ENCODE measurements around the gene A1BG. TPM values are rescaled to one million over a fixed set of nuclear protein-coding genes. Genes with fewer than 3 reads are reported as not detected.

Gene A1BG
- total RNA-seq, 2 donors from 2014 or later, result 6.2 to 11.5 TPM

GRCh38 chr19:58386576-58387337, 33.5 kb upstream of the A1BG start, which contains the start of gene RPS5:
Gene RPS5, plus strand, starts transcription at chr19:58387269. Its CDS starts 869 bp downstream, at chr19:58388138.
- intact Hi-C loops (cut with DNase I), result no loop called here
- H3K27ac ChIP-seq, result peak within 1 kb of the TSS; percentile 96 to 99 (median 96)
- DNase-seq (peak; percentile 96 to 98 (median 96)), ATAC-seq (peak; percentile 97)
- H3K4me3 ChIP-seq, result peak within 1 kb of the TSS; percentile 87 to 91
- no peaks in the 10 kb centered on the region for H3K27me3 ChIP-seq
- peaks cover 0 to 3% of the 10 kb centered on the region in 2 donors for H3K36me3 ChIP-seq (replicated peaks in 1 of 2; ENCODE audit: insufficient read depth in 1 of 2, low read depth in 2 of 2)
- H3K9me3 ChIP-seq, result no peaks in the 10 kb centered on the region
- H3K4me1 ChIP-seq, result peaks cover 67% of the 10 kb centered on the region
- TF ChIP-seq CTCF (IDR thresholded peaks at IDR 0.05) (peak in 2 of 7 experiments; percentile 8 to 9), POLR2A (IDR thresholded peaks at IDR 0.05) (peak; percentile 39 to 89 (median 84))
- WGBS, 2 donors, result 0% methylated on average over 27 to 64 of the region's 64 CpGs

DNA sequence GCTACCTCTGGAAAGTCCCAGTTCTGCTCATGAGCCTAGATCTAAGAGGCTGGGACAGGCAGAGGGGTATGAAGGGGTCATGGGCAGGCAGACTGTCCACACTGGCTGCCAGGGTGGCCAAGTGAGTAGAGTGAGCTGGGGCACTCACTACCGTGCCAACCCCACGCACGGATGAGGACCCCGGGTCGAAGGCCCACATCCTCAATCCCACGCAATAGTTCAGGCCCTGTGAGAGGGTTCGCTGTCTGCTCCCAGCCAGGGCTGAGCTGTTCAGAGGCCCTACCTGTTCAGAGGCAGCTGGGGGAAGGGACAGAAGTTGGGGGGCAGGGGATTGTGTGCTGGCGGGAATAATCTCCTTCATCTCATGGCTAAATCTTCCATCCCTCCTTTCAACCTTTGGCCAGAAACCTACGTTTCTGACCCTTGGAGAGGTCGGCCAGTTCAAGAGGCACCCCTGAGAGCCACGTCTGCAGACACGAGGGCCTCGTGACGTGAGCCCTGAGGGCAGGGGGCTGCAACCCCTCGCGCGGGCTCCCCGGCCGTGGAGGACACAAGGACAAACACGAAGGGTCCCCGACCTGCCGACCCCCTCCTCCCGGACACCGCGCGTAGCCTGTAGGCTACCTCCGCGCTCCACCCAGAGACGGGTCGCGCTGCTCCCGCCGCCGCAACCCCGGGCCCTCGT, 32.7 kb upstream of the A1BG start:
- intact Hi-C loops (cut with DNase I), result no loop called here
- ATAC-seq (peak; percentile 5), DNase-seq (no peak)
- TF ChIP-seq POLR2A (IDR thresholded peaks at IDR 0.05) (no peak), CTCF (IDR thresholded peaks at IDR 0.05) (no peak)
- Histone ChIP-seq H3K4me3 (peak overlapping the region; percentile 87 to 91), H3K27me3 (no peaks in the 10 kb centered on the region), H3K4me1 (peaks cover 65% of the 10 kb centered on the region), H3K36me3 (replicated peaks in 1 of 2; ENCODE audit: insufficient read depth in 1 of 2, low read depth in 2 of 2) (peaks cover 0 to 2% of the 10 kb centered on the region in 2 donors), H3K27ac (peak overlapping the region; percentile 96 to 99 (median 96)), H3K9me3 (no peaks in the 10 kb centered on the region)
- 6 to 7% methylated on average over 3 to 36 of the region's 36 CpGs for WGBS, 2 donors

- TF ChIP-seq POLR2A (IDR thresholded peaks at IDR 0.05) (no peak), CTCF (IDR thresholded peaks at IDR 0.05) (no peak)
- H3K4me1 ChIP-seq, result peaks cover 58% of the 10 kb centered on the region
- H3K27ac ChIP-seq, result peak overlapping the region in 3 of 4 donors; percentile 96 to 99 (median 96)
- no peaks in the 10 kb centered on the region for H3K27me3 ChIP-seq
- H3K36me3 ChIP-seq (replicated peaks in 1 of 2; ENCODE audit: insufficient read depth in 1 of 2, low read depth in 2 of 2), result no peaks in the 10 kb centered on the region
- intact Hi-C loops (cut with DNase I), result no loop called here
- DNase-seq (no peak), ATAC-seq (no peak)
- H3K4me3 ChIP-seq, result no peak overlapping the region
- no peaks in the 10 kb centered on the region for H3K9me3 ChIP-seq
- 65% methylated on average over 9 of the region's 9 CpGs; no CpG with 5 or more reads in 1 of the 2 donors for WGBS, 2 donors
Measured at GRCh38 chr19:58385313-58385890, 32.1 kb upstream of the A1BG start.

DNA sequence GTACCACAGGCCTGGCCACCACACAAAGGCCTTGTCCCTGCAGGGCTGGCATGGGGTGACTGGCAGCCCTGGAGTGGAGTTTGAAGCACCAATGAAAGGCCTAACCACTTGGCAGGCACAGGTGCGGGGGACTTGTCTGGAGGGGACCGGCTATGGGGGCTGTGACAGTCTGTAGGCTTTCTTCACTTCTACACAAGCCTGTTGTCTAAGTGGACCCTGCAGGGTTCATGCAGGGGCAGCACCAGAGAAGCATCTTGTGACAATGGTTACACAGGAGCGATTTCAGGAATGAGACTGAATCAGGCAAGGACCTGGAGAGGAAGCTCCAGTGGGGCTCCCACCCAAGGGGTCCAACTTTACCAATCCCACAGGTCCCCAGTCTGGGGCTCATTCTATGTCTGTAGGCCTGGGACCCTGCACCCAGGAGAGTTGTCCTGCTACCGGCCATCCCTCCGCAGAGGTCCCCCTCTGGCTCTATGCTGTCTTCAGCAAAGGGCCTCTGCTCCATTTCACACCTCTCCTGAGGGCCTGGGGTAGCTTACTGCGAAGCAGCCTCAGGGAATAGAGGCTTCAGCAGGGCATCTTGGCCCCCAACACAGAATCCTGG, 29.8 kb upstream of the A1BG start:
- no peaks in the 10 kb centered on the region for H3K9me3 ChIP-seq
- no peak overlapping the region for H3K4me3 ChIP-seq
- H3K4me1 ChIP-seq, result peaks cover 50% of the 10 kb centered on the region
- H3K36me3 ChIP-seq (replicated peaks in 1 of 2; ENCODE audit: insufficient read depth in 1 of 2, low read depth in 2 of 2), result no peaks in the 10 kb centered on the region
- ATAC-seq, result no peak
- 86 to 100% methylated on average over 2 to 6 of the region's 6 CpGs for WGBS, 2 donors
- no peaks in the 10 kb centered on the region for H3K27me3 ChIP-seq
- no peak overlapping the region for H3K27ac ChIP-seq
- no peak for DNase-seq
- TF ChIP-seq CTCF (IDR thresholded peaks at IDR 0.05) (no peak), POLR2A (IDR thresholded peaks at IDR 0.05) (no peak)
- intact Hi-C loops (cut with DNase I), result no loop called here
